ENCODE measurements around the gene UACA.
A peak's percentile ranks its signal among the peaks of the same experiment; 100 is the strongest.
"Not testable (repeated sequence)": the region's sequence is repeated elsewhere in the genome, so short reads cannot be mapped to it uniquely, and the experiment has no call there.

Gene UACA

DNA sequence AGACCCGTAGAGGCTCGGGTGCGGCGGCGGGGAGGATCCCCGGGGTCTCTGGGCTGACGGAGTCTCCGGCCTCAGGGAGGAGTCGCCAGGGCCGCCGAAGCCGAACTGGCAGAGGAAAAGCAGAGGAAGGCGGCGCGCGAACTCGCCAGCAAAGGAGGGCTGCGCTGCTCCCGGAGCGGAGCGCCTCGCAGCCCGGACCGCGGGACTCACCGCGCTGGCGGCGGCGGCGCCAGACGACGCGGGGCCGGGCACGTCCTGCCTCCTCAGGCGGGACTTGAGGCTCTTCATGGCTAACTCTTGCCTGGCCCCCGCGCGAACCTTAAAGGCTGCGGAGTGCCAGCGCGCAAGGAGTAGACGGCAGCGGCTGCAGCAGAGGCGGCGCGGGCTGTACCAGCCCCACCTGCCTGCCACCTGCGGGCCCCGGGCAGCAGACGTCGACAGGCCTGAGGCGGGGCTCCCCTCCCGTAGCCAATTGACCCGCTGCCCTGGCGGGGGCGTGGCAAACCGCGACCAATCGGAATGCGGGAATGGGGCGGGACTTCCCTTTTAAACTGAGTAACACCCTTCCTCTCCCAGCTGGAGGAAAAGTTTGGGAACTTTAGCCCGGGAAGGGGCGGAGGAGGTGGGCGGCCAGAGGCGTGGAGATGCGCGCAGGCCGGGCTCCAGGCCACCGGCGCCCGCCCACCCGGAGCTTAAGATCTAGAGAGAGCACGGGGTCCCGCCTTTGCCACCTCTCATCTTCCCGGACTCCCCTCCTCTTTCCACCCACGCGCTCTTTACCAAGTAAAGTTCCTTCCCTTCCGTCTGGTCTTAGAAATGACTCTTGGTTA is at the start of gene UACA:
UACA (minus strand) TSS at position 439 of the 830 bp plus-strand sequence; CDS start at position 288, 151 bp downstream.
- DNase-seq: peak; percentile 87 to 95

DNA sequence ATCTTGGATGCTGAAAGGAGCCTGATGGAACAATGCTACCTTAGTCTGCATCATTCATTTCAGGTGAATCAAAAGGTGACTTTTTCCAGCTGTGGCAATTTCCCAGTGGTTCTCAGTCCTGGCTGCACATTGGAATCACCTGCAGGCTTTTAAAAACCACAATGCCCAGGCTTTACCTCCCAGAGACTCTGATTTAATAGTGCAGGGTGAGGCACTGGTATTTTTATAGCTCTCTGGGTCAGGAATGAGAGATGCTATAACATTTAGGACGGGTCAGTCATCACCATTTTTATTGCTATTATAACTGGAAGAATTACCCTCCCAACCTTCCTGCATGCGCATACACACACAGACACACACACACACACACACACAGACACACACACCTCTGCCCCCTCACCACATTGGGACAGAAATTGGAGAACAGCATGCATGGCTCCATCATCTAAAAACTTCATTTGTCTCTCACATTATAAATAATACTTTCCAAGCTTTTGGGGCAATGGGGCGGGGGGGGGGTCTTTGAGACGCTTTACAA is 49.5 kb upstream of the UACA start:
- no peak for DNase-seq

DNA sequence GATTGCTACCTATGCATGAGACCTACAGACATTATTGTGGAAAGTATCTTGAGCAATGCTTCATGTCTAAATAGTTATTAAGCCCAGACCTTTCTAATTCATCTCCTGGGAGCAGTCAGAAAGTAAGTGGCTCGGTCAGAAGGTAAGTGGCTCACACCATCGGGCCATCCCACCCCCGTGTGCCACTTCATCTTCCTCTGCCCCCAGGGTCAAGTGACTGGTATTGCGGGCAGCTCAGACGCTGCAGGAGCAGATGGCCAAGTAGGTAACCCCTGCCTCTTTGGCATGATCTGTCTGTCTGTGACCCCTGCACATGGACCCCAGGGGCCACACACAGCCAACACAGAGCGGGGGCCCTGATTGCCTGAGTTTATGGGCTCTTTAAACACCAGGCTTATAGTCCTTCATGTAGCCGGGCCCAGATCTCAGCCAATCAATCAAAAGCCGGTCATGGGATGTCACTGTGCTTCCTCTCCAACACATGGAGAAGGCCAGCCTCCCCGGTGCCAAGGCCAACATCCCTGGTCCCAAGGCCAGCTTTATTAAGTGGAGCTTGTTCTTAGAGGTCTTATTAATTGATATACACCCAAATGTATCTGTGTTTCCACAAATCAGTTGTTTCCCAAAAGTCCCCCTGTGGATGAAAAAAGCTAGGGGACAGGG is 47.7 kb upstream of the UACA start:
- no peak for DNase-seq

GRCh38 chr15:70806992-70807712 is 43.8 kb upstream of the UACA start:
- DNase-seq: peak; percentile 66 to 72

DNA sequence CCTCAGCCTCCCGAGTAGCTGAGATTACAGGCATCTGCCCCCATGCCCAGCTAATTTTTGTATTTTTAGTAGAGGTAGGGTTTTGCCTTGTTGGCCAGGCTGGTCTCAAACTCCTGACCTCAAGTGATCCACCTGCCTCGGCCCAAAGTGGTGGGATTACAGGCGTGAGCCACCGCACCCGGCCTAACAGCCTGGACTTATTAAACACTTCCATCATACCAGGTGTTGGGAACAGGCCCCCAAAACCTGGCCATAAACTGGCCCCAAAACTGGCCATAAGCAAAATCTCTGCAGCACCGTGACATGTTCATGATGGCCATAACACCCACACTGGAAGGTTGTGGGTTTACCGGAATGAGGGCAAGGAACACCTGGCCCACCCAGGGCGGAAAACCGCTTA is 41.0 kb upstream of the UACA start:
- not testable (repeated sequence) for DNase-seq

DNA sequence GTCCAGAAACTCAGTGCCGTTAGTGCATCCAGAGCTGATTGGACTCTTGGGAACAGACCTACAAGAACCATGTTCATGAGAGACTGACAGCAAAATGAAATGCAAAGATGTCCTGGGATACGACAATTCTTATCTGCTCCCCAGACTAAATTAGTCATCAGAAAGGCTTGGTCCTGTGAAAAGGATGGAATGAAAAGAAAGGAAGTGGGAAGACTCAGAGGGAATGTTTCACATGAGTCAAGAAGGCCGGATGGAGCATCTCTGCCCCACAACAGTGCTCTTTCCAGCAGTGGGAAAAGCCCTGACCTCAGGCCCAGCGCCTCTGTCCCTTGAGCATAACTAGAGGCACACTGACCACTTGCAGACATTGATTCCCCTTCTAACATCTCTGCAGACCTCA is 39.3 kb upstream of the UACA start:
- DNase-seq: no peak

GRCh38 chr15:70801109-70801508 is 37.8 kb upstream of the UACA start:
- DNase-seq: no peak

DNA sequence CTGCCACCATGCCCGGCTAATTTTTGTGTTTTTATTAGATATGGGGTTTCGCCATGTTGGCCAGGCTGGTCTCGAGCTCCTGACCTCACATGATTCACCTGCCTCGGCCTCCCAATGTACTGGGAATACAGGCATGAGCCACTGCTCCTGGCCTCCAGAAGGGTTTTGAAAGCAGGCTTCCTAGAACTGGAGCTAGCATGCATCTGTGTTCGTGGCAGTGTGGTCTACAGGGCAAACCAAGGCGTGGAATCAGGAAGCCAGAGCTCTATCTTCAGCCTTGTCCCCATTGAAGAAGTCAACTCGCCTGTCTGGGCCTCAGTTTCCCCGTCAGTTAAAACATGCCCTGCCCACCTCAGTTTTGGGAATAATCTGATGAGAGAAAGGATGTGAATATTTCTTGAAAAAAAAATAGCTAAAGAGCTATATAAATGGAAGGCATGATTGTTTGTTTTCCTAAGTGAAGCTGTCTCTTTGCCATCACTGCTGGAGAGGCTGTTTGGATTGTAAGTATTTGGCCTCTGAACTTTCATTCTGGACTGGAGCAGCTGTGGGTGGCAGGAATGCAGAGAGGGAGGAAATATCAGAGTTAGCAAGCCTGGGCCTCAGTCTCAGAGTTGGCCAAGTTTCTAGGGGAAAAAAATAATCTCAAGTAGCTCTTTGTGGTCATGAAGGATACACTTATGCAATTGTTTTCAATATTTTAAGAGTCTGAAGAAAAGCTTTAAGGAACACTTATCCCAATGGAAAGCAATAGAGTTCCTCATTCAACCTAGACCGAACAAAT is 36.5 kb upstream of the UACA start:
- DNase-seq: no peak

- DNase-seq: no peak
These were observed 34.1 kb upstream of the UACA start for GRCh38 chr15:70797464-70797863.

DNA sequence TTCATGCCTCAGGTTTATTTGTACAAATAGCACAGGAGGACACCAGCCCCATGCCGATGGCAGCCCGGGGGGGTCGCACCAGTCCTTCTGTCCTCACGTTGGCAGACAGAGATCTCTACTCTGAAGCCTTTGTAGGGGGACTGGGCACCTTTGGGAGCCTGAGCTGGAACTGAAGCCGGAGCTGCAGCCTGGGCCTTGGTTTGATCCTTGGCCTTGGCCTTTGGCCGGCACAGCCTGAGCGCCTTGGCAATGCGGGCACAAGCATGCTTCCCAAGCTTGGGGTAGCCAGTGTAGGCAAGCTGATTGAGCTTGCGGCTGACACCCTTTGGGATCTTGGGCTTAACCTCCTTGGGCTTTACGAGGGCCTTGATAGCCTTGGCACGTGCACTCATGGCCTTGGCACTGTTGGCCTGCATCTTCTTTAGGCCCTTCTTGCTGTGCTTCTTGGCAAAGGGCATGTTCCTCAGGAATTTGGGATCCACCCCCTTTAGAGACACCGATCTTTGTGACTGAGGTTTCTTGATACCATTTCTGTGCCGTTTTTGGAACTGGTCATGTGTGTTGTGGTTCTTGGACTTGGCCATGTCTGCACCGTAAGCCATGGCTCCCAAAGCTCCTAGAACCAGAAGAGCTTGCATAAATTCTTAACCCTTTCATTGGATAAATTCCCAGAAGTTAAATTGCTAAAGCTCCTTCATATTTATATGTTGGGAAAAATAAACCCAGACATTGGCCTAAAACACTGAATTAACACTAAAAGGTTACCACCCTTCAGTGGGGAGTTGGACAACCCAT is 33.4 kb upstream of the UACA start:
- no peak for DNase-seq

GRCh38 chr15:70795311-70795665 is 31.9 kb upstream of the UACA start:
- DNase-seq: no peak

DNA sequence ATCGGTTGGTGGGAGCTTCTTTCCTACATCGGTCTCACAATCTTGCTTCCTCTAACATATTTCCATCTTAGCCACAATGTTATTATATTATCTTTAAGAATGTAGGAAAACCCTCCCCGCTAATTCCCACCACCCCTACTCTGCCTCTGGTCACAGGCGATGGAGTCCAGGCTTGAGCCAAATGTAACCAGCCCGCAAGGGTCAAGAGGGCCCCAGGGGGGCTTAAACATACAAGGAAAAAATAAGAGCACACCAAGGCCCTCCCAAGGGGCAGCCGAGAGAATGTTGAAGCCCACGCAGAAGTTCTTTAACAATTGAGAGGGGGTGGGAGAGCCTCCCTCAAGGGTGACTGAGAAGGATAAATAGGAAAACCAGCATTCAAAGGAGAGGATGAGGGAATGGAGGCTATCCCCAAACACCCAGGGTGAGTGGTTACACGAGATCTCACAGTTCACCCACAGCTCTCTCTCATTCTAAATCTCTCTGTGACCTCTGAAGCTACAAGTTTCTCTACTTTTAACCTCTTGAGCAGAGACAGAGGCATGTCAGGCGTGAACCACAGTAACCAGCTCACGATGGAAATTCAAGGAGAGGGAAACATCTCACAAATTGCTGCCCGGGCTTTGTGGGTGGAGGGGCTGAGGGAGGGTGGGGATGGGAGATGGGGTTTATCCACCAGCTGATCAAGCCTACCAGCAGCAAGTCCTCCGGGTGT is 31.4 kb upstream of the UACA start:
- DNase-seq: no peak

GRCh38 chr15:70793694-70794093 is 30.3 kb upstream of the UACA start:
- DNase-seq: no peak

DNA sequence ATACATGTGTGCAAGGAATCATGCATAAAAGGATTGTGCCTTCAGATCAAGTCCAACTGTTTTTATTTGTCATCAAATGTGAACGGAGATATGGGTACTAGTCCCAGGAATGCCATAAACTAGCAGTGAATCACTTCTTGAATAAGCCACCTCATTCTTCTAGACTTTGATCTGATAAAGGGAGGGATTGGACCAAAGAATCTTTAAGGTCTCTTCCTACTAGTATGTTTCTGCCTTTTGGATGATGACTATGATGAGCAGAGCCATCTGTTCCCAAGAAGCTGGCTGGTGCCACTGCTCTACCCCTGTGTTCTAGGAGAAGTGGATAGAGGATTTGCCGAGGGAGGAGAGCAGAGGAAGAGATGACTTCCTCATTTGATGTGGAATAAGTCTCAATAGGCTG is 28.8 kb upstream of the UACA start:
- peak in 1 of 2 donors; percentile 4 for DNase-seq

GRCh38 chr15:70791259-70791658 is 27.9 kb upstream of the UACA start:
- DNase-seq: no peak

- DNase-seq: no peak
These were observed 25.9 kb upstream of the UACA start for GRCh38 chr15:70789213-70789612.

DNA sequence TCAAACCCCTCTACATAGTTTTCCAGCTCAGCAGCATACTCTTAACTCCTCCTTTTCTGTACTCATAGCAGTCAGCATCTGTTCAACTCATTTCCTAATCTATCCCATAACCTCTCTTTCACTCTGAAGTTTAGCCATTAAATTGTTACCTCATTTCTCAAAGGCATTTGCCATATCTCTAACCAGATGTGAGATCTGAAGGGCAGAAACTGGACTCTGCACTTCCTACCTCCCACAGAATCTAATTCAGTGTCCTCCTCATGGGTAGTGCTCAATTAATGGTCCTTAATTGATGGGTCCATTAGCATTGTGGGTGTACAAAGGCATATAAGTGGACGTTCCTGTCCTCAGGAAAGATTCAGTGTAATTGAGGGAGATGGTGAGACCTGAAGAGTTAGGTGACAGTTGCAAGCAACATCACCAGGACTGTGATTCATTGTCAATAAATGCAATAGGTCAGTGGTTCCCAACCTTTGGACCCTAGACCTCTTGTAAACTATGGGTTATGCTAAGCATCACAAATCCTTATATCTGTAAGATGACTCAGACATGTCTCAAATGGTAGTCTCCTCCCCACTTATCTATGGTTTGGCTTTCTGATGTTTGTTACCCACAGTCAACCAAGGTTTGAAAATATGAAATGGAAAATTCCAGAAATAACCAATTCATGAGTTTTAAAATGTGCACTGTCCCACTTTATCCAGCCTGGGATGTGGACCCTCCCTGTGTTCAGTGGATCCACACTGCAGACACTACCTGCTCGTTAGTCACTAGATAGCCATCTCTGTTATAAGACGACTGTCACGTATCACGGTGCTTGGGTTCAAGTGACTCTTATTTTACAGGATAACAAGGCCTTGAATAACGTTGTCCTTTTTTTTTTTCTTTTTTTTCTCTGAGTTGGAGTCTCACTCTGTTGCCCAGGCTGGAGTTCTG is 25.0 kb upstream of the UACA start:
- no peak for DNase-seq

DNA sequence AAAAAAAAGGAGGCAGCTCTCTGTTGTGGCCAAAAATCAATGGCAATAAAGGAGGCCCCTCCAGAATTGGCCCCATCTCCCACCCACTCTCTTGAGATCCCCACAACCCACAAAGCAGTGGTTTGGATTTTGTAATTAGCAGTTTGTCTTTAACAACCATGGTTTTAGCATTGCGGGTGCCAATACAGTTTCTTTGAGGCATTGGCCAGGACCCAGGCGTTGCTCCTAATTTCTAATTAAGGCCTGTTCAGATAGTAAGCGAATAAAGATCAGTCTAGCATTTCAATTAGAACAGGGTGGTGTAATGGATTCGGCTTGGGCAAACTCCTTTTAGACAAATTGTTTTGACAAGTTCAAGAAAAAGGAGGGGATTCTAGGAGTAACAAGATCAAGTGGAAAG is 23.6 kb upstream of the UACA start:
- DNase-seq: no peak

DNA sequence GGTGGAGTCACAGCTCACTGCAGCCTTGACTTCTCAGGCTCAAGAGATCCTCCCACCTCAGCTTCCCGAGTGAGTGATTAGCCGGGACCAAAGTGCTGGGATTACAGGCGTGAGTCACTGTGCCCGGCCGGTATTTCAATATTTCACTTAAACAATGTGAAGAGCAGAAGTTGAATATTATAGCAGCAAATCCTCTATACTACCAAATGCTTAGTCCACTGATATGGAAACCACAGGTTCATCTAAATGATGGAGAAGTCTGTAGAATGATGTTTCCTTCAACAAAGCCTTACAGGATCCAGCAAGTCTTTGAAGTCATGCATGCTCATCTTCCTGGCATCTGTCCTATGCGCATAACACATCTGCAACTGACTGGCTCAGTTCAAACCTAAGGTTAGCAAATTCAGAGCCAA is 20.3 kb upstream of the UACA start:
- DNase-seq: no peak

DNA sequence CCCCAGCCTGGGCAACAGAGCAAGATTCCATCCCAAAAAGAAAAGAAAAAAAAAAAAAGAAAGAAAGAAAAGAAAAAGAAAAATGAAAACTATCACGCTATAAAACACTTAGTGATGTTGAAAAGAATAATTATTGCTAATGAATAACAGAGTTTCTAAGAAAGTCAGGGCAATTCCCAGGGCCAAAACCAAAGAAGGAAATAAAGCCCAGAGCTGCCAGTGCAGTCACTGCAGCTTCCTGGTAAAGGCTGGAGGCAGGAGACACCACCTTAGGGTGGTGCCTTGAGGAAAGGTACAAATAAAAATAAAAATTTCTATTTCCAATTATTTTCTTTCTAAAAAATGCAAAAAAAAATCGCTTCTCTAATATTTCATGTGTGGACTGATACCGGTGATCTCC is 19.7 kb upstream of the UACA start:
- no peak for DNase-seq

Data from inflammatory macrophage treated with lipopolysaccharide for 1 hour (primary cell).